ENCODE measurements around the gene SNX4. TPM values are rescaled to one million over a fixed set of nuclear protein-coding genes. Genes with fewer than 3 reads are reported as not detected.
A peak's percentile ranks its signal among the peaks of the same experiment; 100 is the strongest.

The SNX4 gene
- total RNA-seq, 1 experiment from 2014 or later, result 22.9 TPM

- Histone ChIP-seq H3K4me3 (ENCODE audit: insufficient read depth, low read depth, low read length) (no peak overlapping the region), H3K36me3 (replicated peaks; ENCODE audit: control insufficient read depth, insufficient read depth, low read length) (no peaks in the 10 kb centered on the region), H3K27me3 (ENCODE audit: control insufficient read depth, insufficient read depth, low read length) (peaks cover 3% of the 10 kb centered on the region; the same call in 1 of the 2 replicates)
- no peak for DNase-seq
These were observed 117.4 kb downstream of the SNX4 start for GRCh38 chr3:125402639-125403038.

- DNase-seq, result no peak
- Histone ChIP-seq H3K4me3 (ENCODE audit: insufficient read depth, low read depth, low read length) (no peak overlapping the region), H3K36me3 (replicated peaks; ENCODE audit: control insufficient read depth, insufficient read depth, low read length) (no peaks in the 10 kb centered on the region), H3K27me3 (ENCODE audit: control insufficient read depth, insufficient read depth, low read length) (peaks cover 3% of the 10 kb centered on the region; the same call in 1 of the 2 replicates)
These were observed 118.6 kb downstream of the SNX4 start for GRCh38 chr3:125401402-125401801.

GRCh38 chr3:125398952-125399351 lies 121.0 kb downstream of the SNX4 start:
- H3K27me3 ChIP-seq (ENCODE audit: control insufficient read depth, insufficient read depth, low read length), result peaks cover 3% of the 10 kb centered on the region; the same call in 1 of the 2 replicates
- peak; percentile 24 for DNase-seq
- H3K4me3 ChIP-seq (ENCODE audit: insufficient read depth, low read depth, low read length), result no peak overlapping the region
- H3K36me3 ChIP-seq (replicated peaks; ENCODE audit: control insufficient read depth, insufficient read depth, low read length), result no peaks in the 10 kb centered on the region

Other genes starting within 250 kb of the SNX4 start
- 9.7 and 14.3 TPM in 2 replicates for gene ZNF148, start 144.9 kb downstream of the SNX4 start, total RNA-seq (2014; rRNA removed; shearing (Covaris generic))
- 10.7 and 10.9 TPM in 2 replicates for gene OSBPL11, start 75.3 kb upstream of the SNX4 start, total RNA-seq (2014; rRNA removed; shearing (Covaris generic))